ENCODE measurements around the gene ROR2. TPM values are rescaled to one million over a fixed set of nuclear protein-coding genes. Genes with fewer than 3 reads are reported as not detected.

Gene ROR2
- total RNA-seq, 3 donors from 2014 or later (not counting 1 experiment from before 2014, with no cell fraction given): 1.7 TPM; not detected in 2

GRCh38 chr9:91657501-91657900 lies 292.5 kb downstream of the ROR2 start:
- no peaks in the 10 kb centered on the region for H3K27me3 ChIP-seq (ENCODE audit: control insufficient read depth, insufficient read depth, low read length)
- no peak overlapping the region for H3K27ac ChIP-seq (ENCODE audit: low read length)
- Mint-ChIP-seq H3K36me3 (no peaks in the 10 kb centered on the region), H3K27me3 (ENCODE audit: low read depth in 2 of 2) (peaks cover 9 to 10% of the 10 kb centered on the region in 2 donors), H3K4me1 (no peaks in the 10 kb centered on the region), H3K4me3 (no peak overlapping the region), H3K9me3 (no peaks in the 10 kb centered on the region), H3K27ac (no peak overlapping the region)
- H3K36me3 ChIP-seq (ENCODE audit: control insufficient read depth, insufficient read depth, low read length): no peaks in the 10 kb centered on the region
- no peaks in the 10 kb centered on the region for H3K9me3 ChIP-seq (ENCODE audit: control insufficient read depth, insufficient read depth, low read length)
- ATAC-seq: no peak
- H3K4me1 ChIP-seq (ENCODE audit: control insufficient read depth, insufficient read depth, low read length): no peaks in the 10 kb centered on the region
- WGBS (ENCODE audit: insufficient coverage): 58% methylated on average over 3 of the region's 3 CpGs
- TF ChIP-seq CTCF (IDR thresholded peaks at IDR 0.05): no peak
- no peak for DNase-seq
- no peak overlapping the region for H3K4me3 ChIP-seq (ENCODE audit: low read length)
- intact Hi-C loops (cut with micrococcal nuclease): no loop called here

- Histone ChIP-seq H3K27me3 (ENCODE audit: control insufficient read depth, insufficient read depth, low read length) (peaks cover 3% of the 10 kb centered on the region), H3K27ac (ENCODE audit: low read length) (no peak overlapping the region), H3K36me3 (ENCODE audit: control insufficient read depth, insufficient read depth, low read length) (no peaks in the 10 kb centered on the region), H3K9me3 (ENCODE audit: control insufficient read depth, insufficient read depth, low read length) (no peaks in the 10 kb centered on the region), H3K4me3 (ENCODE audit: low read length) (no peak overlapping the region), H3K4me1 (ENCODE audit: control insufficient read depth, insufficient read depth, low read length) (no peaks in the 10 kb centered on the region)
- Mint-ChIP-seq H3K9me3 (no peaks in the 10 kb centered on the region), H3K36me3 (no peaks in the 10 kb centered on the region), H3K4me1 (no peaks in the 10 kb centered on the region), H3K4me3 (no peak overlapping the region), H3K27me3 (ENCODE audit: low read depth in 2 of 2) (peaks cover 8 to 16% of the 10 kb centered on the region in 2 donors), H3K27ac (no peak overlapping the region)
- WGBS (ENCODE audit: insufficient coverage): 95% methylated on average over 4 of the region's 4 CpGs
- DNase-seq (no peak), ATAC-seq (no peak)
- intact Hi-C loops (cut with micrococcal nuclease): no loop called here
- TF ChIP-seq CTCF (IDR thresholded peaks at IDR 0.05): no peak
Measured at GRCh38 chr9:91655658-91656057, 294.4 kb downstream of the ROR2 start.

GRCh38 chr9:91655215-91655614 lies 294.8 kb downstream of the ROR2 start:
- TF ChIP-seq CTCF (IDR thresholded peaks at IDR 0.05): no peak
- ATAC-seq (no peak), DNase-seq (no peak)
- no peaks in the 10 kb centered on the region for H3K4me1 Mint-ChIP-seq
- no peaks in the 10 kb centered on the region for H3K36me3 Mint-ChIP-seq
- Histone ChIP-seq H3K36me3 (ENCODE audit: control insufficient read depth, insufficient read depth, low read length) (no peaks in the 10 kb centered on the region), H3K27me3 (ENCODE audit: control insufficient read depth, insufficient read depth, low read length) (peaks cover 3% of the 10 kb centered on the region), H3K4me3 (ENCODE audit: low read length) (no peak overlapping the region), H3K4me1 (ENCODE audit: control insufficient read depth, insufficient read depth, low read length) (no peaks in the 10 kb centered on the region), H3K27ac (ENCODE audit: low read length) (no peak overlapping the region), H3K9me3 (ENCODE audit: control insufficient read depth, insufficient read depth, low read length) (no peaks in the 10 kb centered on the region)
- H3K9me3 Mint-ChIP-seq: no peaks in the 10 kb centered on the region
- WGBS (ENCODE audit: insufficient coverage): 93% methylated on average over 6 of the region's 6 CpGs
- no peak overlapping the region for H3K27ac Mint-ChIP-seq
- peaks cover 9 to 21% of the 10 kb centered on the region in 2 donors for H3K27me3 Mint-ChIP-seq (ENCODE audit: low read depth in 2 of 2)
- intact Hi-C loops (cut with micrococcal nuclease): no loop called here
- no peak overlapping the region for H3K4me3 Mint-ChIP-seq

GRCh38 chr9:91654527-91654926 lies 295.5 kb downstream of the ROR2 start:
- Histone ChIP-seq H3K36me3 (ENCODE audit: control insufficient read depth, insufficient read depth, low read length) (no peaks in the 10 kb centered on the region), H3K27me3 (ENCODE audit: control insufficient read depth, insufficient read depth, low read length) (peaks cover 3% of the 10 kb centered on the region), H3K27ac (ENCODE audit: low read length) (no peak overlapping the region), H3K9me3 (ENCODE audit: control insufficient read depth, insufficient read depth, low read length) (no peaks in the 10 kb centered on the region), H3K4me1 (ENCODE audit: control insufficient read depth, insufficient read depth, low read length) (no peaks in the 10 kb centered on the region), H3K4me3 (ENCODE audit: low read length) (no peak overlapping the region)
- Mint-ChIP-seq H3K36me3 (no peaks in the 10 kb centered on the region), H3K27ac (no peak overlapping the region), H3K27me3 (ENCODE audit: low read depth in 2 of 2) (peaks cover 12 to 25% of the 10 kb centered on the region in 2 donors), H3K4me1 (no peaks in the 10 kb centered on the region), H3K4me3 (no peak overlapping the region), H3K9me3 (no peaks in the 10 kb centered on the region)
- no peak for DNase-seq
- no peak for ATAC-seq
- intact Hi-C loops (cut with micrococcal nuclease): no loop called here
- 100% methylated on average over 1 of the region's 1 CpG for WGBS (ENCODE audit: insufficient coverage)
- no peak for TF ChIP-seq CTCF (IDR thresholded peaks at IDR 0.05)

Data from natural killer cell (primary cell).